GM12872 (cell line): ENCODE results near the gene NOL8.

Experiments used
- TF ChIP-seq, protein P1 (sequence below): IDR thresholded peaks from 3 replicates; pipeline ENCODE4 v1.5.1; 2011; ENCODE audit warnings: low read depth, mild to moderate bottlenecking, low read length, moderate library complexity; ENCODE audit not compliant: insufficient read depth

Gene NOL8

GRCh38 chr9:92327283-92327850, 2.2 kb upstream of the NOL8 start:
- TF ChIP-seq, protein P1, sequence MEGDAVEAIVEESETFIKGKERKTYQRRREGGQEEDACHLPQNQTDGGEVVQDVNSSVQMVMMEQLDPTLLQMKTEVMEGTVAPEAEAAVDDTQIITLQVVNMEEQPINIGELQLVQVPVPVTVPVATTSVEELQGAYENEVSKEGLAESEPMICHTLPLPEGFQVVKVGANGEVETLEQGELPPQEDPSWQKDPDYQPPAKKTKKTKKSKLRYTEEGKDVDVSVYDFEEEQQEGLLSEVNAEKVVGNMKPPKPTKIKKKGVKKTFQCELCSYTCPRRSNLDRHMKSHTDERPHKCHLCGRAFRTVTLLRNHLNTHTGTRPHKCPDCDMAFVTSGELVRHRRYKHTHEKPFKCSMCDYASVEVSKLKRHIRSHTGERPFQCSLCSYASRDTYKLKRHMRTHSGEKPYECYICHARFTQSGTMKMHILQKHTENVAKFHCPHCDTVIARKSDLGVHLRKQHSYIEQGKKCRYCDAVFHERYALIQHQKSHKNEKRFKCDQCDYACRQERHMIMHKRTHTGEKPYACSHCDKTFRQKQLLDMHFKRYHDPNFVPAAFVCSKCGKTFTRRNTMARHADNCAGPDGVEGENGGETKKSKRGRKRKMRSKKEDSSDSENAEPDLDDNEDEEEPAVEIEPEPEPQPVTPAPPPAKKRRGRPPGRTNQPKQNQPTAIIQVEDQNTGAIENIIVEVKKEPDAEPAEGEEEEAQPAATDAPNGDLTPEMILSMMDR = no peak

DNA sequence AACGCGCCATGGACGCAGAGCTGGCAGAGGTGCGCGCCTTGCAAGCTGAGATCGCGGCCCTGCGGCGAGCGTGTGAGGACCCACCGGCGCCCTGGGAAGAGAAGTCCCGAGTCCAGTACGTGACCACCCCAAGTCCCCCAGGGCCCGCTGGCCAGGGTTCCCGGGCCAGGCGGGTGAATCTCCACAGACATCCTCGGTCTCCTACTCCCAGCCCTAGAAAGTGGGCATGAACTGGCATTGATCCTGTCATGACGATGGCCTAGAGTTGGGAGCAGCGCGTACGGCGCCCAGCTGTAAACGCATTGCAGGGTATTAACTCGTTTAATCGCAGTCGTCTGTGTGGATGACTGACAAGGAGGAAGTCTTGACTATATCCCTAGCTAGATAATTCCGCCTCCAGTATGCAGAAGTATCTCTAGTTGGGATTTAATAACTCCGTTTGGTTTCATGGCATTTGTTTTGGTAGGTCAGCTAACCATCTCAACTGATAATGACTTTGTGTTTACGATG, 896 bp upstream of the NOL8 start:
- TF ChIP-seq, protein P1 = no peak

DNA sequence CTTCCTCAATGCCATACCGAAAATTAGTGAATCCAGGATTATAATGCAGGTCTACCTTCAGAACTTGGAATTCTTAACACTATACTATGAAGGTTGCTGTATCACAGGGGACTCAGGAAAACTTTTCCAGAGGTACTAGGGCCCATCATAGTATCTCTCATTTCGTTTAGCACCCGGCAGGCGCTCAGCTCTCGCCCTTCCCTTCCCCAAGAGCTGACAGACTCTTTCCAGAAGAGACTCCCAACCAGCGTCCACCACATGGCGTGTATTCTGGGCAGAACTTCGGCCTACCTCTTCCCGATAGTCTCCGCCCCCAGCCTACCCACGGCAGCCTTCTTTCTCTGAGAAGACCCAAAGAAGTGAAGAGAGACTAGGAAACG, 271 bp downstream of the NOL8 start:
- TF ChIP-seq, protein P1 = no peak

- TF ChIP-seq, protein P1 = no peak
Observed at GRCh38 chr9:92324431-92324830, 719 bp downstream of the NOL8 start.

DNA sequence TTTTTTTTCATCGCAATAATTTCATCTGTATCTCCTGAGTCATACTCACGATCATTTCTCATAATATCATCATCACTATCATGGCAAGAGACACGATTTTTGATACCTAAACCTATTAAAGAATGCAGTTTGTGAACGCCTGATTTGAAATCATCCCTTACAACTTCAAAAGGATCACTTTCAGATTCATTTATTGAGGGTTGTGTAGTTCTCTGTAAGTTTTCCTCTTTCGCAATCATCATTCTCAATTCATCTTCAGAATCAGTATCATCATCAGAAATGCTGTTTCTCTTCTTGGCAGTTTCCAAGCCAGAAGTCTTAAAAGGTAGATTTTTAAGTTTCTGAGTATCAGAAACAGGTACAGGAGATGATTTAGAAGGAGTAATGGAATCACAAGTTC, 9.7 kb downstream of the NOL8 start:
- TF ChIP-seq, protein P1 = no peak

DNA sequence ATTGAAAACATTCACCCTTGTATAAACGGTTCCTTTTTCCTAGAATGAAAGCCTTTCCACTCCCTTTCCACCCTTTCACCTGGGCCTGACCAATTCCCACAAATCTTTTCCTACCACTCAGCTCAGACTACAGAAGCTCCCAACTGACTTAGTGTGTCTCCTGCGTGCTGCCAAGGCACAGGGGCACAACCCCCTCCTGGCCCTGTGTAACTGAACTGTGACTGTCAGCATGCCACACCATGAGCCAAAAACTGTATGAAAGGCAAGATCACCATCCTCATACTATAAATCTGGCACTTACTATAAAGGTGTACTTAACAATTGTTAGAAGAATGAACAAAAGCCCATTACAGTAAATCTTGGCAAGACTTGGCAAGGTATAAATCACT, 11.5 kb downstream of the NOL8 start:
- TF ChIP-seq, protein P1 = no peak

DNA sequence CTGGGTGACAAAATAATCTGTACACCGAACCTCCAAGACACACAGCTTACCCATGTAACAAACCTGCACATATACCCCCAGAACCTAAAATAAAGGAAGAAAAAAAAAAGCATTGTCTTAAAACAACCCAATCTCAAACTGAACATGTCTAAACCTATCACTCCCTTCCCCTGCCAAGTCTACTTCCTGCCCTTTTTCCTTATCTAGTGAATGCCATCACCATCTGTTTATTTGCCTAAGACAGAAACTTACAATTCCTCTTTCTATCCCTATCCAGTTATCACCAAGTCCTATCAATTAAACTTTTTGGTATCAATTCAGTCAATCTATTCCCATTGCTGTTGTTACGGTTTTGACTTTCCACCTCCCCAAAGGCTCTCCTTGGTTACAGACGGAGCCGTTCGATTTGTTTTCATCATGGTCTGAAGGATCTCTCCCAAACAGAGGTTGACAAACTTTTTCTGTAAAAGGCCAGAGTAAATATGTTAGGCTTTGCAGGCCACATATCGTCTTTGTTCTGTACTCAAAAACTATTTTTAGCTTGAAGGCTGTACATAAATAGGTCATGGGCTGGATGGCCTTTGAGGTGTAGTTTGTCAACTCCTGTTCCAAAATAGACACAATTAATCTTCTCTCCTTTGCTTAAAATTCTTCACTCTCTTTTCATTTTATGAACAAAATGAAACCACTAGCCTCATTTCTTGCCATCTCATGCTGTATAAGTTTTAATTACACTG, 12.1 kb downstream of the NOL8 start:
- TF ChIP-seq, protein P1 = no peak
